DOHH2 (cell line): ENCODE data around the gene EYA2.

Source experiments
- H3F3A ChIP-seq: fragments of 200-600 bp; sonication (generic), shearing (Covaris generic); 2 replicates; pipeline ENCODE4 v1.6.0; 2016; ENCODE audit warnings: antibody characterized with exemption, mild to moderate bottlenecking; ENCODE audit not compliant: control insufficient read depth, insufficient read depth
- H3K27ac ChIP-seq: fragments of 200-600 bp; sonication (generic); 2 replicates; pipeline ENCODE4 v1.5.1; 2014; ENCODE audit warnings: low read depth, mild to moderate bottlenecking, low read length, moderate library complexity
- H3K27me3 ChIP-seq: fragments of 200-600 bp; sonication (generic); 2 replicates; pipeline ENCODE4 v1.6.1; 2014; ENCODE audit warnings: mild to moderate bottlenecking, low read length, mixed read lengths; ENCODE audit not compliant: control insufficient read depth
- H3K36me3 ChIP-seq: fragments of 200-600 bp; sonication (generic); 2 replicates; pipeline ENCODE4 v1.6.1; 2014; ENCODE audit warnings: mild to moderate bottlenecking, low read length, moderate library complexity, mixed read lengths; ENCODE audit not compliant: control insufficient read depth
- H3K4me1 ChIP-seq: fragments of 200-600 bp; sonication (generic); 2 replicates; pipeline ENCODE4 v1.6.1; 2014; ENCODE audit warnings: mild to moderate bottlenecking, low read length, mixed read lengths; ENCODE audit not compliant: control insufficient read depth
- H3K4me2 ChIP-seq: fragments of 200-600 bp; sonication (generic); 2 replicates; pipeline ENCODE4 v1.6.0; 2014; ENCODE audit warnings: mild to moderate bottlenecking, low read length, moderate library complexity
- H3K4me3 ChIP-seq: fragments of 200-600 bp; sonication (generic); 2 replicates; pipeline ENCODE4 v1.5.1; 2014; ENCODE audit warnings: mild to moderate bottlenecking, low read length, mixed read lengths
- H3K79me2 ChIP-seq: fragments of 200-600 bp; sonication (generic); 2 replicates; pipeline ENCODE4 v1.6.1; 2014; ENCODE audit warnings: mild to moderate bottlenecking, low read length, mixed read lengths; ENCODE audit not compliant: control insufficient read depth
- H3K9me2 ChIP-seq: fragments of 200-600 bp; sonication (generic); replicated peaks from 2 replicates; pipeline ENCODE4 v1.6.1; 2014; ENCODE audit warnings: mild to moderate bottlenecking, low read length, mixed read lengths; ENCODE audit not compliant: control insufficient read depth
- H3K9me3 ChIP-seq: fragments of 200-600 bp; sonication (generic); 2 replicates; pipeline ENCODE4 v1.6.1; 2014; ENCODE audit warnings: antibody characterized with exemption, low read length, mixed read lengths; ENCODE audit not compliant: control insufficient read depth, insufficient read depth
- H4K20me1 ChIP-seq: fragments of 200-600 bp; sonication (generic); 2 replicates; pipeline ENCODE4 v1.6.0; 2014; ENCODE audit warnings: low read depth, mild to moderate bottlenecking, antibody characterized with exemption, low read length, moderate library complexity; ENCODE audit not compliant: control insufficient read depth, insufficient read depth
- EZH2phosphoT487 ChIP-seq: fragments of 200-600 bp; sonication (generic); IDR thresholded peaks from 2 replicates; pipeline ENCODE4 v1.6.1; 2017; ENCODE audit warnings: borderline replicate concordance, mild to moderate bottlenecking, antibody characterized with exemption, low read length, moderate library complexity, mixed read lengths
- TF ChIP-seq, protein P1 (sequence below): fragments of 200-600 bp; sonication (generic); IDR thresholded peaks from one replicate; pipeline ENCODE4 v1.5.1; 2014; ENCODE audit warnings: antibody characterized with exemption, mild to moderate bottlenecking, low read depth, low read length; ENCODE audit not compliant: poor library complexity, severe bottlenecking

The EYA2 gene

GRCh38 chr20:47122560-47122959 is 227.9 kb downstream of the EYA2 start:
- Histone ChIP-seq H3K27ac (no peak overlapping the region), H3K27me3 (peaks cover 2% of the 10 kb centered on the region; the same call in 1 of the 2 replicates), H4K20me1 (no peaks in the 10 kb centered on the region), H3K79me2 (no peaks in the 10 kb centered on the region), H3K9me3 (no peaks in the 10 kb centered on the region), H3K36me3 (no peaks in the 10 kb centered on the region), H3K4me3 (no peak overlapping the region), H3K4me2 (no peak overlapping the region), H3K9me2 (no peaks in the 10 kb centered on the region), H3F3A (no peaks in the 10 kb centered on the region), H3K4me1 (no peaks in the 10 kb centered on the region)
- no peak for TF ChIP-seq EZH2phosphoT487
- TF ChIP-seq, protein P1, sequence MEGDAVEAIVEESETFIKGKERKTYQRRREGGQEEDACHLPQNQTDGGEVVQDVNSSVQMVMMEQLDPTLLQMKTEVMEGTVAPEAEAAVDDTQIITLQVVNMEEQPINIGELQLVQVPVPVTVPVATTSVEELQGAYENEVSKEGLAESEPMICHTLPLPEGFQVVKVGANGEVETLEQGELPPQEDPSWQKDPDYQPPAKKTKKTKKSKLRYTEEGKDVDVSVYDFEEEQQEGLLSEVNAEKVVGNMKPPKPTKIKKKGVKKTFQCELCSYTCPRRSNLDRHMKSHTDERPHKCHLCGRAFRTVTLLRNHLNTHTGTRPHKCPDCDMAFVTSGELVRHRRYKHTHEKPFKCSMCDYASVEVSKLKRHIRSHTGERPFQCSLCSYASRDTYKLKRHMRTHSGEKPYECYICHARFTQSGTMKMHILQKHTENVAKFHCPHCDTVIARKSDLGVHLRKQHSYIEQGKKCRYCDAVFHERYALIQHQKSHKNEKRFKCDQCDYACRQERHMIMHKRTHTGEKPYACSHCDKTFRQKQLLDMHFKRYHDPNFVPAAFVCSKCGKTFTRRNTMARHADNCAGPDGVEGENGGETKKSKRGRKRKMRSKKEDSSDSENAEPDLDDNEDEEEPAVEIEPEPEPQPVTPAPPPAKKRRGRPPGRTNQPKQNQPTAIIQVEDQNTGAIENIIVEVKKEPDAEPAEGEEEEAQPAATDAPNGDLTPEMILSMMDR = no peak

- TF ChIP-seq, protein P1 = no peak
- TF ChIP-seq EZH2phosphoT487 = no peak
- Histone ChIP-seq H3K4me1 (no peaks in the 10 kb centered on the region), H3K4me3 (no peak overlapping the region), H4K20me1 (no peaks in the 10 kb centered on the region), H3K9me2 (no peaks in the 10 kb centered on the region), H3F3A (no peaks in the 10 kb centered on the region), H3K79me2 (no peaks in the 10 kb centered on the region), H3K27ac (no peak overlapping the region), H3K9me3 (no peaks in the 10 kb centered on the region), H3K36me3 (no peaks in the 10 kb centered on the region), H3K27me3 (peaks cover 9% of the 10 kb centered on the region; the same call in 1 of the 2 replicates), H3K4me2 (no peak overlapping the region)
Observed at GRCh38 chr20:47124181-47124717, 229.6 kb downstream of the EYA2 start.

DNA sequence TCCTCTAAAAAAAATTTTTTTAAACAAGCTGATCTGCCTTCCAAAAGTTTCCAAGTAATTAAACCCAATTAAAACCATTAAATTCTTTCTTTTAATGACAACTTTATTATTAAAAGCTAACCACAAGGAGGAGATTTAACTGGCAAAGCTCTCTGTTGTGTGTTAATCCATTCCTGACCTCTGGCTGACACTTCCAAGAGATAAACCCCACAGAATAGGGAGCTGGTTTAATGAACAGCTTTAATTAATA is 230.8 kb downstream of the EYA2 start:
- Histone ChIP-seq H3K4me1 (no peaks in the 10 kb centered on the region), H3K9me3 (no peaks in the 10 kb centered on the region), H3K9me2 (no peaks in the 10 kb centered on the region), H3F3A (no peaks in the 10 kb centered on the region), H3K27me3 (peaks cover 9% of the 10 kb centered on the region; the same call in 1 of the 2 replicates), H3K27ac (no peak overlapping the region), H3K4me2 (no peak overlapping the region), H3K4me3 (no peak overlapping the region), H3K79me2 (no peaks in the 10 kb centered on the region), H4K20me1 (no peaks in the 10 kb centered on the region), H3K36me3 (no peaks in the 10 kb centered on the region)
- TF ChIP-seq EZH2phosphoT487 = no peak
- TF ChIP-seq, protein P1 = no peak
